Lung (tissue), 12 donors: Measurements from ENCODE around the gene HSPB2. TPM values are rescaled to one million over a fixed set of nuclear protein-coding genes. Genes with fewer than 3 reads are reported as not detected.

Experiments used
- ATAC-seq: fragments of 200-7000 bp; cut with Tn5 transposase; one replicate; pipeline ENCODE4 v1.9.1; 2020; ENCODE audit warnings: moderate number of reproducible peaks; ENCODE audit not compliant: insufficient read depth, low FRiP score
- DNase-seq, 3 donors: peaks; one replicate each; pipeline ENCODE4 v3.0.0-alpha.2; 2013 to 2017
- H3K27ac ChIP-seq, 2 donors: one replicate each; pipeline ENCODE4 v1.5.1; 2013; ENCODE audit warnings: mild to moderate bottlenecking in 2 of 2, moderate library complexity in 2 of 2, control low read depth in 1 of 2, inconsistent platforms in 1 of 2, low read depth in 1 of 2, low read length in 1 of 2
- H3K27me3 ChIP-seq, 3 donors: one replicate each; pipeline ENCODE4 v1.5.1; 2013; ENCODE audit warnings: low read length in 2 of 3; ENCODE audit not compliant: control insufficient read depth in 3 of 3, insufficient read depth in 3 of 3
- H3K36me3 ChIP-seq, 4 donors: one replicate each; pipeline ENCODE4 v1.5.1; 2013; ENCODE audit warnings: low read length in 4 of 4, mild to moderate bottlenecking in 1 of 4, moderate library complexity in 1 of 4; ENCODE audit not compliant: control insufficient read depth in 4 of 4, insufficient read depth in 4 of 4
- H3K4me1 ChIP-seq, 5 donors: one replicate each; pipeline ENCODE4 v1.5.1; 2013; ENCODE audit warnings: low read length in 5 of 5, mild to moderate bottlenecking in 2 of 5, moderate library complexity in 1 of 5; ENCODE audit not compliant: control insufficient read depth in 5 of 5, insufficient read depth in 5 of 5
- H3K4me3 ChIP-seq: one replicate; pipeline ENCODE4 v1.5.1; 2013; ENCODE audit warnings: mild to moderate bottlenecking, control low read depth, moderate library complexity
- H3K9ac ChIP-seq, 2 donors: one replicate each; pipeline ENCODE4 v1.5.1; 2013; ENCODE audit warnings: low read length in 2 of 2, control low read depth in 1 of 2; ENCODE audit not compliant: insufficient read depth in 1 of 2
- H3K9me3 ChIP-seq, 4 donors: one replicate each; pipeline ENCODE4 v1.5.1; 2013; ENCODE audit warnings: low read length in 3 of 4, mild to moderate bottlenecking in 1 of 4, moderate library complexity in 1 of 4; ENCODE audit not compliant: control insufficient read depth in 4 of 4, insufficient read depth in 3 of 4
- WGBS, 2 donors: extraction: QIAGEN DNeasy Blood & Tissue Kit; methylation state at CpG; one replicate each; pipeline ENCODE4 v1.1.7; 2013; 5-methylcytosine and 5-hydroxymethylcytosine counted together
- polyA plus RNA-seq, 2 donors: library from polyadenylated mRNA; stranded (reverse); fragments of 200-250 nt; gene quantifications; one replicate each; pipeline ENCODE4 v1.2.1, GENCODE V29; 2013
- total RNA-seq, 2 donors: library from RNA; depleted of rRNA in 1 of 2; stranded (reverse); fragments of >200 nt in 1 of 2; gene quantifications; one replicate each; pipeline ENCODE4 v1.2.1, GENCODE V29; 2014 to 2021
- TF ChIP-seq, protein P1 (sequence below): IDR thresholded peaks from 2 replicates; pipeline ENCODE4 v1.5.1; 2012; ENCODE audit warnings: mild to moderate bottlenecking; ENCODE audit errors: control extremely low read depth, extremely low read depth
- donor health status: control.
- donor health status: control.
- donor health status: Bipolar disorder and iron deficiency.
- donor health status: healthy.
- donor health status: DM: yes; HTN: yes; CAD: no.

The HSPB2 gene
- total and polyA plus RNA-seq, 4 donors = 0.65 to 5.4 (median 3.8) TPM

DNA sequence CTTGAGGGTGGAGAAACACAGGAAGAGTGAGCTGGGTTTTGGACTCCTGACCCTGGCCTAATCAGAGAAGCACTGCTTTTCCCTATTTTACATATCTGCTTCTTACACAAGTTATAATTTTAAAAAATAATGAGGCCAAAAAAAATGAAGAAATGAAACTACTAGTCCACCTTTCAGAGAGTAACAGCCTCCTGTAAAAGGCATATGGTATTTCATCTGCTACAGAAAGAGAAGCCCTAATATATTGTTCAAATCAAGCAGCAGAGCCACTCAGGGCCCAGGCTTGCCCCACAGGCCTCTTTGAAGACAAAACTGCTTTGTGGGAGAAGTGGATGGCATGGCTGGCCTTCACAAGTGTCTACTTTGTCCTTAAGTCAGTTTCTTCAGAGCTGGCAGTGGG is 34.6 kb downstream of the HSPB2 start:
- no peak overlapping the region for H3K27ac ChIP-seq
- ATAC-seq (no peak), DNase-seq (no peak)

DNA sequence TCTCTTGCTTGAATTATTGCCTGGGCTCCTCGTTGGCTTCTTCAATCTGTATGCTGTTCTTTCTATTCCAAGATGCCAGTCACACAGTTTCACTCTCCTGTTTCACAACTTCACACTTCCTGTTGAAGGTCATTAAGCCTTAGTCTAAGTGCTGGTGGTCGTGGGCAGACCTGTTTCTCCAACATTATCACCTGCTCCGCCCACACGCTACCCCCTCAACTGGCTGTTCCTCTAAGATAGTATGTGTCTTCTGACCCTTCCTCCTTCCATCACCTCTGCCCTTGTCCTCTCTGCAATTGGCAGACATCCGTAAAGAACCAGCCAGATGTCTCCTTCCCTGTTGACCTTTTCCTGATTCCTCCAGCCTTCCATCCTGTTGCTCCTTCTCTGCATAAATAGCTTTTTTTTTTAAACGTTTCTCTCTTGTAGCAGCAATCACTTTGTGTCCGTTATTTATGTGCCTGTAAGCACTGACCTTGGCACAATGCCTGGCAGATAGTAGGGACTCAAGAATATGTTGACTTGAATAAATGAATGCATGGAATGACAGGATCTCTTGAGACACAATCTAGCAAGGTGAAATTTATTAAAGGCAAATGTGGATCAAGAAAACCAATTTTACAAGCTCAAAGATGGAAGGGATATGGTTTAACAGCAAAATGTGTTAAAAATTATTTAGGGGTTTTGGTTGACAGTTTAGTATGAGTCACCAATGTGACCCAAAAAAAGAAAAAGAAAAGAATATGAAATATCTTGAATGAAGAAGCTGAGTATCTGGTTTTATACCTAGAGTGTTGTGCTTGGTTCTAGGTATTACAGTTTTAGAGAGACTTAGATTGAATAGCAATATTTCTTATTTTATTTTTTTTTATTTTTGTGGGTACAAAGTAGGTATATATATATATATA is 37.2 kb downstream of the HSPB2 start:
- DNase-seq = no peak
- H3K9ac ChIP-seq = no peak overlapping the region
- H3K36me3 ChIP-seq = no peaks in the 10 kb centered on the region
- TF ChIP-seq, protein P1, sequence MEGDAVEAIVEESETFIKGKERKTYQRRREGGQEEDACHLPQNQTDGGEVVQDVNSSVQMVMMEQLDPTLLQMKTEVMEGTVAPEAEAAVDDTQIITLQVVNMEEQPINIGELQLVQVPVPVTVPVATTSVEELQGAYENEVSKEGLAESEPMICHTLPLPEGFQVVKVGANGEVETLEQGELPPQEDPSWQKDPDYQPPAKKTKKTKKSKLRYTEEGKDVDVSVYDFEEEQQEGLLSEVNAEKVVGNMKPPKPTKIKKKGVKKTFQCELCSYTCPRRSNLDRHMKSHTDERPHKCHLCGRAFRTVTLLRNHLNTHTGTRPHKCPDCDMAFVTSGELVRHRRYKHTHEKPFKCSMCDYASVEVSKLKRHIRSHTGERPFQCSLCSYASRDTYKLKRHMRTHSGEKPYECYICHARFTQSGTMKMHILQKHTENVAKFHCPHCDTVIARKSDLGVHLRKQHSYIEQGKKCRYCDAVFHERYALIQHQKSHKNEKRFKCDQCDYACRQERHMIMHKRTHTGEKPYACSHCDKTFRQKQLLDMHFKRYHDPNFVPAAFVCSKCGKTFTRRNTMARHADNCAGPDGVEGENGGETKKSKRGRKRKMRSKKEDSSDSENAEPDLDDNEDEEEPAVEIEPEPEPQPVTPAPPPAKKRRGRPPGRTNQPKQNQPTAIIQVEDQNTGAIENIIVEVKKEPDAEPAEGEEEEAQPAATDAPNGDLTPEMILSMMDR = no peak
- H3K27ac ChIP-seq = no peak overlapping the region
- H3K4me1 ChIP-seq = peaks cover 0 to 5% (median 1%) of the 10 kb centered on the region in 5 donors
- no peak for ATAC-seq
- no peaks in the 10 kb centered on the region for H3K9me3 ChIP-seq
- WGBS, 2 donors = 43 to 45% methylated on average over 7 of the region's 7 CpGs
- H3K4me3 ChIP-seq = no peak overlapping the region
- no peaks in the 10 kb centered on the region for H3K27me3 ChIP-seq

More for the DNA sequence above, 34.6 kb downstream of the HSPB2 start:
- TF ChIP-seq, protein P1 = no peak
- peaks cover 0 to 1% (median 0%) of the 10 kb centered on the region in 4 donors for H3K36me3 ChIP-seq
- no peak overlapping the region for H3K9ac ChIP-seq
- H3K4me3 ChIP-seq = no peak overlapping the region
- no peaks in the 10 kb centered on the region for H3K27me3 ChIP-seq
- peaks cover 0 to 13% (median 1%) of the 10 kb centered on the region in 5 donors for H3K4me1 ChIP-seq
- H3K9me3 ChIP-seq = no peaks in the 10 kb centered on the region

DNA sequence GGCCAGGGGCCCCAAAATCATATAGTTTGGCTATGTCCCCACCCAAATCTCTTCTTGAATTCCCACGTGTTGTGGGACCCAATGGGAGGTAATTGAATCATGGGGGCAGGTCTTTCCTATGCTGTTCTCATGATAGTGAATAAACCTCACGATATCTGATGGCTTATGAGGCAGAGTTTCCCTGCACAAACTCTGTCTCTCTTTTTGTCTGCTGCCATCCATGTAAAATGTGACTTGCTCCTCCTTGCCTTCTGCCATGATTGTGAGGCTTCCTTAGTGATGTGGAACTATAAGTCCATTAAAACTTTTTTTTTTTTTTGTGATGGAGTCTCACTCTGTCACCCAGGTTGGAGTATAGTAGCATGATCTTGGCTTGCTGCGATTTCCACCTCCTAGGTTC is 39.0 kb downstream of the HSPB2 start:
- Histone ChIP-seq H3K4me3 (no peak overlapping the region), H3K27me3 (no peaks in the 10 kb centered on the region), H3K36me3 (no peaks in the 10 kb centered on the region), H3K4me1 (peaks cover 0 to 3% (median 0%) of the 10 kb centered on the region in 5 donors), H3K9me3 (no peaks in the 10 kb centered on the region), H3K9ac (no peak overlapping the region), H3K27ac (no peak overlapping the region)
- 96 to 98% methylated on average over 3 of the region's 3 CpGs for WGBS, 2 donors
- TF ChIP-seq, protein P1 = no peak
- ATAC-seq (no peak), DNase-seq (no peak)
